ENCODE results near the gene RIC3.

RIC3 gene

GRCh38 chr11:8090756-8091155 lies 78.1 kb downstream of the RIC3 start:
- Histone ChIP-seq H3K36me3 (peaks cover 0 to 8% (median 0%) of the 10 kb centered on the region in 11 experiments; a peak in 2 of 22 replicates), H3K27me3 (no peaks in the 10 kb centered on the region), H3K9me3 (replicated peaks in 1 of 11) (no peaks in the 10 kb centered on the region), H3K9ac (no peak overlapping the region), H3K4me3 (no peak overlapping the region), H3K27ac (no peak overlapping the region), H3K4me1 (peaks cover 0 to 86% (median 73%) of the 10 kb centered on the region in 10 experiments; a peak in 15 of 20 replicates), H3K4me2 (no peak overlapping the region), H4K20me1 (peaks cover 0 to 26% (median 0%) of the 10 kb centered on the region in 11 experiments; a peak in 7 of 22 replicates)
- TF ChIP-seq Cebpa-rat (IDR thresholded peaks at IDR 0.05) = no peak

- peaks cover 0 to 86% (median 73%) of the 10 kb centered on the region in 10 experiments; a peak in 15 of 20 replicates for H3K4me1 ChIP-seq
- peaks cover 0 to 8% (median 0%) of the 10 kb centered on the region in 11 experiments; a peak in 2 of 22 replicates for H3K36me3 ChIP-seq
- peaks cover 0 to 34% (median 0%) of the 10 kb centered on the region in 11 experiments; a peak in 7 of 22 replicates for H4K20me1 ChIP-seq
- H3K4me2 ChIP-seq = no peak overlapping the region
- no peaks in the 10 kb centered on the region for H3K9me3 ChIP-seq (replicated peaks in 1 of 11)
- no peak overlapping the region for H3K9ac ChIP-seq
- no peaks in the 10 kb centered on the region for H3K27me3 ChIP-seq
- H3K27ac ChIP-seq = no peak overlapping the region
- no peak for TF ChIP-seq Cebpa-rat (IDR thresholded peaks at IDR 0.05)
- no peak overlapping the region for H3K4me3 ChIP-seq
These were observed 78.9 kb downstream of the RIC3 start for GRCh38 chr11:8089791-8090510.

DNA sequence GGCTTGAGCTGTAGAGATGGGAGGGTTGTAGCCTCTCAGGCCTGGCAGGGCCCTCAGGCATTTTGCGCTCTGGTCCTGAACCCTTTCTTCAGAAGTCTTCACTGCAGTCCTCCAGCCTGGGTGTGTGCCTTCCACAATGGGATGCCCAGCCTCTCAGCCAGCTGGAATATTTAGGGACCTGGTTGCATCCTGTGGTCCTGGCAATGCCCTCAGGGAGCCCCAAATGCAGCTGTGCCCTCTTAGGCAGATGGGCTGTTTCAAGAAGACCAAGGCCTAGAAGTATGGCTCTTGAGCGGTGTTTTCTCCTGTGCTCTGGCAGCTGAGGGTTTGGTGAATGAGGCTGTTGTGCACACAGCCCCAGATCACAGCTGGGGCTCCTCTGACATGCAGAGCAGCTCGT lies 81.1 kb downstream of the RIC3 start:
- H3K4me1 ChIP-seq = peaks cover 0 to 86% (median 72%) of the 10 kb centered on the region in 10 experiments; a peak in 15 of 20 replicates
- H3K9ac ChIP-seq = 0 out of 22 replicates have a peak overlapping the region, but pooled peaks of 1 of the 11 experiments have one; percentile 13
- no peak for TF ChIP-seq Cebpa-rat (IDR thresholded peaks at IDR 0.05)
- H4K20me1 ChIP-seq = peaks cover 0 to 50% (median 0%) of the 10 kb centered on the region in 11 experiments; a peak in 9 of 22 replicates
- H3K27ac ChIP-seq = no peak overlapping the region
- H3K4me3 ChIP-seq = no peak overlapping the region
- H3K4me2 ChIP-seq = peak overlapping the region in 8 of 11 experiments; percentile 26 to 86 (median 48); a peak in 12 of 22 replicates
- H3K9me3 ChIP-seq (replicated peaks in 1 of 11) = no peaks in the 10 kb centered on the region
- H3K36me3 ChIP-seq = no peaks in the 10 kb centered on the region
- H3K27me3 ChIP-seq = no peaks in the 10 kb centered on the region

GRCh38 chr11:8087185-8087584 lies 81.6 kb downstream of the RIC3 start:
- Histone ChIP-seq H3K36me3 (no peaks in the 10 kb centered on the region), H3K4me2 (peak overlapping the region in 8 of 11 experiments; percentile 26 to 86 (median 52); a peak in 14 of 22 replicates), H4K20me1 (peaks cover 0 to 50% (median 0%) of the 10 kb centered on the region in 11 experiments; a peak in 9 of 22 replicates), H3K27ac (no peak overlapping the region), H3K4me1 (peaks cover 0 to 86% (median 73%) of the 10 kb centered on the region in 10 experiments; a peak in 15 of 20 replicates), H3K4me3 (no peak overlapping the region), H3K27me3 (no peaks in the 10 kb centered on the region), H3K9me3 (replicated peaks in 1 of 11) (no peaks in the 10 kb centered on the region), H3K9ac (no peak overlapping the region)
- no peak for TF ChIP-seq Cebpa-rat (IDR thresholded peaks at IDR 0.05)

DNA sequence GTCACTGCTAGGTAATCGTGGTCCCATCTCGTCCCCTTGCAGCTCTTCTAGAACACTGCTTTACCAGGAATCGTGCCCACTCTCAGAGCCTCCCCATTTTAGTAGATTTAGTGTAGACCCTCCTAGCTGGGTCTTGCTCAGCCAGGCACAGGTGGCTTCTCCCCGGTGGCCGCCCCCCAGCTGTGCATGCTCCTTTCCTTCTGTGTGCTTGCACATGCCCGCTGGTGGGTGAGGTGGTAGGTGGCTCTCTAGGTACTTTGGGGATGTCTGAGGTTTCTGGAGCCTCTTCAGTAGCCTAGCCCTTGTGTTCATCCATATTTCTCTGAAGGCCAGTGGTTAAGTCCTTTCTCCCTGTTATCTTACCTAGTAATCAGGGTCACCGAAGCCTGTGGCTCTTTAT lies 82.3 kb downstream of the RIC3 start:
- TF ChIP-seq Cebpa-rat (IDR thresholded peaks at IDR 0.05) = no peak
- Histone ChIP-seq H3K9ac (no peak overlapping the region), H4K20me1 (peaks cover 0 to 50% (median 0%) of the 10 kb centered on the region in 11 experiments; a peak in 9 of 22 replicates), H3K27me3 (peaks cover 0 to 3% (median 0%) of the 10 kb centered on the region in 11 experiments; a peak in 2 of 22 replicates), H3K9me3 (replicated peaks in 1 of 11) (no peaks in the 10 kb centered on the region), H3K36me3 (no peaks in the 10 kb centered on the region), H3K4me3 (no peak overlapping the region), H3K27ac (peak overlapping the region in 1 of 11 experiments; percentile 21; a peak in 1 of 22 replicates), H3K4me2 (peak overlapping the region in 8 of 11 experiments; percentile 26 to 86 (median 52); a peak in 16 of 22 replicates), H3K4me1 (peaks cover 0 to 86% (median 73%) of the 10 kb centered on the region in 10 experiments; a peak in 15 of 20 replicates)

GRCh38 chr11:8086001-8086479 lies 82.8 kb downstream of the RIC3 start:
- TF ChIP-seq Cebpa-rat (IDR thresholded peaks at IDR 0.05) = no peak
- Histone ChIP-seq H3K4me3 (no peak overlapping the region; a peak in 1 of 20 replicates), H4K20me1 (peaks cover 0 to 50% (median 0%) of the 10 kb centered on the region in 11 experiments; a peak in 9 of 22 replicates), H3K27me3 (peaks cover 0 to 7% (median 0%) of the 10 kb centered on the region in 11 experiments; a peak in 2 of 22 replicates), H3K36me3 (no peaks in the 10 kb centered on the region), H3K4me2 (peak overlapping the region in 8 of 11 experiments; percentile 26 to 86 (median 52); a peak in 16 of 22 replicates), H3K9ac (0 out of 22 replicates have a peak overlapping the region, but pooled peaks of 1 of the 11 experiments have one; percentile 9), H3K4me1 (peaks cover 0 to 82% (median 72%) of the 10 kb centered on the region in 10 experiments; a peak in 15 of 20 replicates), H3K27ac (peak overlapping the region in 2 of 11 experiments; percentile 18 to 21; a peak in 2 of 22 replicates), H3K9me3 (replicated peaks in 1 of 11) (no peaks in the 10 kb centered on the region)

GRCh38 chr11:8085011-8085645 lies 83.7 kb downstream of the RIC3 start:
- H3K9ac ChIP-seq = no peak overlapping the region
- peaks cover 0 to 84% (median 73%) of the 10 kb centered on the region in 10 experiments; a peak in 15 of 20 replicates for H3K4me1 ChIP-seq
- no peak overlapping the region for H3K4me3 ChIP-seq
- H3K36me3 ChIP-seq = no peaks in the 10 kb centered on the region
- H4K20me1 ChIP-seq = peaks cover 0 to 50% (median 0%) of the 10 kb centered on the region in 11 experiments; a peak in 9 of 22 replicates
- no peaks in the 10 kb centered on the region for H3K9me3 ChIP-seq (replicated peaks in 1 of 11)
- H3K27me3 ChIP-seq = peaks cover 0 to 7% (median 0%) of the 10 kb centered on the region in 11 experiments; a peak in 2 of 22 replicates
- peak overlapping the region in 9 of 11 experiments; percentile 4 to 86 (median 52); a peak in 14 of 22 replicates for H3K4me2 ChIP-seq
- no peak overlapping the region for H3K27ac ChIP-seq
- no peak for TF ChIP-seq Cebpa-rat (IDR thresholded peaks at IDR 0.05)

- no peak overlapping the region for H3K9ac ChIP-seq
- H4K20me1 ChIP-seq = peaks cover 0 to 50% (median 0%) of the 10 kb centered on the region in 11 experiments; a peak in 9 of 22 replicates
- H3K9me3 ChIP-seq (replicated peaks in 1 of 11) = no peaks in the 10 kb centered on the region
- H3K4me3 ChIP-seq = no peak overlapping the region
- H3K27me3 ChIP-seq = peaks cover 0 to 7% (median 0%) of the 10 kb centered on the region in 11 experiments; a peak in 2 of 22 replicates
- no peak for TF ChIP-seq Cebpa-rat (IDR thresholded peaks at IDR 0.05)
- H3K36me3 ChIP-seq = no peaks in the 10 kb centered on the region
- H3K4me2 ChIP-seq = peak overlapping the region in 8 of 11 experiments; percentile 6 to 86 (median 52); a peak in 13 of 22 replicates
- no peak overlapping the region for H3K27ac ChIP-seq
- peaks cover 0 to 83% (median 73%) of the 10 kb centered on the region in 10 experiments; a peak in 15 of 20 replicates for H3K4me1 ChIP-seq
These were observed 84.5 kb downstream of the RIC3 start for GRCh38 chr11:8084352-8084751.

Data from BLaER1 treated with 17β-estradiol and CSF1 and Interleukin-3, amounts not matched to agents 10 nM and 100 nM (cell line).